ENCODE data around the gene FBXO36. TPM values are rescaled to one million over a fixed set of nuclear protein-coding genes. Genes with fewer than 3 reads are reported as not detected.

The FBXO36 gene
- total and polyA plus RNA-seq, 2 donors (not counting 1 experiment from before 2014, with no cell fraction given): 0.49 to 1.5 TPM

DNA sequence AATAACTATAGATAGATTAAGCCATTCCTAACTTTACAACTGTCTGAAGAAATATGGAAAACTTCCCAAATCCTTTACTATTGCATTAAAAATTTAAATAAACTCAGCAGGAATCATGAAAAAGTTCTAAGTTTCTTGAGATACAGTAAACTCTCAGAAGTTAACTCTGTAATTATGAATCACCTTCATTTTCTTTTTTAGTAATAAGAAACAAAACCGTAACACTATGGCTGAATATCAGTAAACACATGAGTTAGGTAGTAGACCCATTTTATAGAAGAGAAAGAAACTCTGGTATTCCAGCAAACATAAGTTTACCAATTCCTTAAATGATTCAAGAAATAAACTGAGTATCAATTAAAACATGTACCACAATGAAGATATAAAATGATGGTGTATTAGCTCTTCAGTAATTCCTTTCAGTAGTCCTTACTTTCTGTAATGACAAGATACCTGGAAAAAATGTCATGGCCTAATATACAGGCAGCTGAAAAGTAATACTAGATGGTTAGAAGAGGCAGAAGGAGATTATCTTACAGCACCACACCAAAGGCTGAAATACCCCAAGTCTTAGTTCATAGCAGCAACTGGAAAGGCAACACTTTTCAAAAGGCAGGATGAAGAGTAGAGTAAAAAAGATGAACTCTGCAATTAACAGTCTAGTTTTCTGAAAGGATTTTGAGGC is 12.0 kb upstream of the FBXO36 start:
- Histone ChIP-seq H3K9me3 (ENCODE audit: control extremely low read depth in 1 of 3, control insufficient read depth in 2 of 3, insufficient read depth in 1 of 3, low read length in 2 of 3) (no peaks in the 10 kb centered on the region), H3K36me3 (replicated peaks in 1 of 2; ENCODE audit: control extremely low read depth in 1 of 2, control insufficient read depth in 1 of 2, extremely low read depth in 1 of 2, insufficient read depth in 2 of 2, low read length in 1 of 2) (peaks cover 0 to 15% of the 10 kb centered on the region in 2 experiments), H3K9ac (ENCODE audit: low read length) (no peak overlapping the region), H2AFZ (ENCODE audit: insufficient read depth, low read depth, low read length, poor library complexity, severe bottlenecking) (no peak overlapping the region), H3K4me2 (replicated peaks; ENCODE audit: low read depth, low read length, poor library complexity, severe bottlenecking) (peak overlapping the region; percentile 44), H4K20me1 (ENCODE audit: control insufficient read depth, insufficient read depth, low read length, poor library complexity, severe bottlenecking) (peaks cover 33% of the 10 kb centered on the region), H3K27ac (ENCODE audit: low read length in 2 of 2) (peak overlapping the region in 1 of 2 donors; percentile 59), H3K4me3 (ENCODE audit: control extremely low read depth in 1 of 5, extremely low read depth in 1 of 5, insufficient read depth in 1 of 5, low read depth in 2 of 5, low read length in 4 of 5) (no peak overlapping the region), H3K4me1 (ENCODE audit: control insufficient read depth in 2 of 2, insufficient read depth in 2 of 2, low read length in 2 of 2) (peaks cover 26 to 32% of the 10 kb centered on the region in 2 donors), H3K27me3 (replicated peaks in 1 of 4; ENCODE audit: control extremely low read depth in 1 of 4, control insufficient read depth in 3 of 4, insufficient read depth in 4 of 4, low read length in 3 of 4) (no peaks in the 10 kb centered on the region), H3K79me2 (ENCODE audit: control insufficient read depth, insufficient read depth, low read length) (peaks cover 100% of the 10 kb centered on the region)
- Mint-ChIP-seq H3K27ac (no peak overlapping the region), H3K4me3 (peak overlapping the region; percentile 4), H3K27me3 (no peaks in the 10 kb centered on the region), H3K9me3 (ENCODE audit: insufficient read depth) (no peaks in the 10 kb centered on the region), H3K4me1 (peaks cover 54% of the 10 kb centered on the region)
- POLR2A ChIA-PET: interaction anchor here (0.7 to 1.6 kb wide), 2 partner anchors 11 to 135 kb away, joined by 3 to 7 read pairs; partner anchors contain the start of gene TRIP12
- CTCF ChIA-PET: interaction anchor here (0.7 to 5.4 kb wide), 8 partner anchors 11 to 111 kb away, joined by 3 to 63 read pairs (median 4); partner anchors contain the start of genes FBXO36 and TRIP12
- intact Hi-C loops (cut with micrococcal nuclease): loop anchor here (1.0 to 10.0 kb wide), 2 partner anchors 55 to 109 kb away; no protein-coding TSS in a partner anchor
- ATAC-seq (ENCODE audit: low read depth) (no peak), DNase-seq (no peak)
- no peak for TF ChIP-seq EZH2 (IDR thresholded peaks at IDR 0.05; ENCODE audit: borderline replicate concordance, insufficient read depth, low read depth, low read length, poor library complexity, severe bottlenecking)
- TF ChIP-seq, protein P1, sequence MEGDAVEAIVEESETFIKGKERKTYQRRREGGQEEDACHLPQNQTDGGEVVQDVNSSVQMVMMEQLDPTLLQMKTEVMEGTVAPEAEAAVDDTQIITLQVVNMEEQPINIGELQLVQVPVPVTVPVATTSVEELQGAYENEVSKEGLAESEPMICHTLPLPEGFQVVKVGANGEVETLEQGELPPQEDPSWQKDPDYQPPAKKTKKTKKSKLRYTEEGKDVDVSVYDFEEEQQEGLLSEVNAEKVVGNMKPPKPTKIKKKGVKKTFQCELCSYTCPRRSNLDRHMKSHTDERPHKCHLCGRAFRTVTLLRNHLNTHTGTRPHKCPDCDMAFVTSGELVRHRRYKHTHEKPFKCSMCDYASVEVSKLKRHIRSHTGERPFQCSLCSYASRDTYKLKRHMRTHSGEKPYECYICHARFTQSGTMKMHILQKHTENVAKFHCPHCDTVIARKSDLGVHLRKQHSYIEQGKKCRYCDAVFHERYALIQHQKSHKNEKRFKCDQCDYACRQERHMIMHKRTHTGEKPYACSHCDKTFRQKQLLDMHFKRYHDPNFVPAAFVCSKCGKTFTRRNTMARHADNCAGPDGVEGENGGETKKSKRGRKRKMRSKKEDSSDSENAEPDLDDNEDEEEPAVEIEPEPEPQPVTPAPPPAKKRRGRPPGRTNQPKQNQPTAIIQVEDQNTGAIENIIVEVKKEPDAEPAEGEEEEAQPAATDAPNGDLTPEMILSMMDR (IDR thresholded peaks at IDR 0.05): no peak
- no CpG with 5 or more reads among the region's 1 CpG for WGBS (ENCODE audit: insufficient coverage)
